ENCODE measurements around the gene PURA. TPM values are rescaled to one million over a fixed set of nuclear protein-coding genes. Genes with fewer than 3 reads are reported as not detected.

Gene PURA
- total and polyA plus RNA-seq, 2 donors (not counting 1 experiment from before 2014, with no cell fraction given), result 2.2 to 23.5 TPM

DNA sequence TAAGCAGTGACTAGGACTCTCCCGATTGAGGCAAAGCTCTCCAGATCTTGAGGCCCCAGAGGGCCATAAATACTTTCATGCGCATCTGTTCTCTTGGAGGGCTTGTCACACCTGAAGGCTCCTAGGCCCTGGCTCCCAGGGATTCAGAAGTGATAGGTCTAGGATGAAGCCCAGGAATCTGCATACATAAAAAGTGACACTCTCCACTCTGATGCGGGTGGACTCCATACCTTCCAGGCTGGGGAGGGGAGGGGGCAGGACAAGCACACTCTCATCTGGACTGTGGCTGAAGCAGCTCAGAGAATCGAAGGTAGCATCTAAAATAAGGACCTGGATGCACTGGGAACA is 52.0 kb downstream of the PURA start:
- Histone ChIP-seq H3K79me2 (ENCODE audit: control insufficient read depth, insufficient read depth, low read length) (no peaks in the 10 kb centered on the region), H3K36me3 (replicated peaks in 1 of 2; ENCODE audit: control extremely low read depth in 1 of 2, control insufficient read depth in 1 of 2, extremely low read depth in 1 of 2, insufficient read depth in 2 of 2, low read length in 1 of 2) (no peaks in the 10 kb centered on the region), H3K9ac (ENCODE audit: low read length) (no peak overlapping the region), H3K4me2 (replicated peaks; ENCODE audit: low read depth, low read length, poor library complexity, severe bottlenecking) (no peak overlapping the region), H3K4me1 (ENCODE audit: control insufficient read depth in 2 of 2, insufficient read depth in 2 of 2, low read length in 2 of 2) (no peaks in the 10 kb centered on the region), H3K4me3 (ENCODE audit: control extremely low read depth in 1 of 5, extremely low read depth in 1 of 5, insufficient read depth in 1 of 5, low read depth in 2 of 5, low read length in 4 of 5) (no peak overlapping the region), H3K27me3 (replicated peaks in 1 of 4; ENCODE audit: control extremely low read depth in 1 of 4, control insufficient read depth in 3 of 4, insufficient read depth in 4 of 4, low read length in 3 of 4) (no peaks in the 10 kb centered on the region), H3K27ac (ENCODE audit: low read length in 2 of 2) (no peak overlapping the region), H4K20me1 (ENCODE audit: control insufficient read depth, insufficient read depth, low read length, poor library complexity, severe bottlenecking) (no peaks in the 10 kb centered on the region), H2AFZ (ENCODE audit: insufficient read depth, low read depth, low read length, poor library complexity, severe bottlenecking) (no peak overlapping the region), H3K9me3 (ENCODE audit: control extremely low read depth in 1 of 3, control insufficient read depth in 2 of 3, insufficient read depth in 1 of 3, low read length in 2 of 3) (no peaks in the 10 kb centered on the region)
- Mint-ChIP-seq H3K27ac (no peak overlapping the region), H3K4me1 (no peaks in the 10 kb centered on the region), H3K9me3 (ENCODE audit: insufficient read depth) (no peaks in the 10 kb centered on the region), H3K4me3 (no peak overlapping the region), H3K27me3 (peaks cover 3% of the 10 kb centered on the region)
- TF ChIP-seq, protein P1, sequence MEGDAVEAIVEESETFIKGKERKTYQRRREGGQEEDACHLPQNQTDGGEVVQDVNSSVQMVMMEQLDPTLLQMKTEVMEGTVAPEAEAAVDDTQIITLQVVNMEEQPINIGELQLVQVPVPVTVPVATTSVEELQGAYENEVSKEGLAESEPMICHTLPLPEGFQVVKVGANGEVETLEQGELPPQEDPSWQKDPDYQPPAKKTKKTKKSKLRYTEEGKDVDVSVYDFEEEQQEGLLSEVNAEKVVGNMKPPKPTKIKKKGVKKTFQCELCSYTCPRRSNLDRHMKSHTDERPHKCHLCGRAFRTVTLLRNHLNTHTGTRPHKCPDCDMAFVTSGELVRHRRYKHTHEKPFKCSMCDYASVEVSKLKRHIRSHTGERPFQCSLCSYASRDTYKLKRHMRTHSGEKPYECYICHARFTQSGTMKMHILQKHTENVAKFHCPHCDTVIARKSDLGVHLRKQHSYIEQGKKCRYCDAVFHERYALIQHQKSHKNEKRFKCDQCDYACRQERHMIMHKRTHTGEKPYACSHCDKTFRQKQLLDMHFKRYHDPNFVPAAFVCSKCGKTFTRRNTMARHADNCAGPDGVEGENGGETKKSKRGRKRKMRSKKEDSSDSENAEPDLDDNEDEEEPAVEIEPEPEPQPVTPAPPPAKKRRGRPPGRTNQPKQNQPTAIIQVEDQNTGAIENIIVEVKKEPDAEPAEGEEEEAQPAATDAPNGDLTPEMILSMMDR (IDR thresholded peaks at IDR 0.05), result no peak
- TF ChIP-seq EZH2 (IDR thresholded peaks at IDR 0.05; ENCODE audit: borderline replicate concordance, insufficient read depth, low read depth, low read length, poor library complexity, severe bottlenecking), result no peak
- CTCF ChIA-PET, result interaction anchor here (1.2 kb wide), 1 partner anchor 21 kb away, joined by 3 read pairs; no protein-coding TSS in a partner anchor
- intact Hi-C loops (cut with micrococcal nuclease), result no loop called here
- POLR2A ChIA-PET, result no interaction called here
- ATAC-seq (ENCODE audit: low read depth), result no peak
- DNase-seq, result no peak
- WGBS (ENCODE audit: insufficient coverage), result 76% methylated on average over 3 of the region's 4 CpGs

GRCh38 chr5:140166911-140167310 is 53.0 kb downstream of the PURA start:
- Mint-ChIP-seq H3K4me3 (no peak overlapping the region), H3K9me3 (ENCODE audit: insufficient read depth) (no peaks in the 10 kb centered on the region), H3K27me3 (peaks cover 3% of the 10 kb centered on the region), H3K4me1 (no peaks in the 10 kb centered on the region), H3K27ac (no peak overlapping the region)
- Histone ChIP-seq H3K27ac (ENCODE audit: low read length in 2 of 2) (no peak overlapping the region), H3K4me3 (ENCODE audit: control extremely low read depth in 1 of 5, extremely low read depth in 1 of 5, insufficient read depth in 1 of 5, low read depth in 2 of 5, low read length in 4 of 5) (no peak overlapping the region), H3K79me2 (ENCODE audit: control insufficient read depth, insufficient read depth, low read length) (no peaks in the 10 kb centered on the region), H3K4me2 (replicated peaks; ENCODE audit: low read depth, low read length, poor library complexity, severe bottlenecking) (no peak overlapping the region), H3K9ac (ENCODE audit: low read length) (no peak overlapping the region), H3K9me3 (ENCODE audit: control extremely low read depth in 1 of 3, control insufficient read depth in 2 of 3, insufficient read depth in 1 of 3, low read length in 2 of 3) (no peaks in the 10 kb centered on the region), H3K36me3 (replicated peaks in 1 of 2; ENCODE audit: control extremely low read depth in 1 of 2, control insufficient read depth in 1 of 2, extremely low read depth in 1 of 2, insufficient read depth in 2 of 2, low read length in 1 of 2) (no peaks in the 10 kb centered on the region), H3K27me3 (replicated peaks in 1 of 4; ENCODE audit: control extremely low read depth in 1 of 4, control insufficient read depth in 3 of 4, insufficient read depth in 4 of 4, low read length in 3 of 4) (no peaks in the 10 kb centered on the region), H2AFZ (ENCODE audit: insufficient read depth, low read depth, low read length, poor library complexity, severe bottlenecking) (no peak overlapping the region), H4K20me1 (ENCODE audit: control insufficient read depth, insufficient read depth, low read length, poor library complexity, severe bottlenecking) (no peaks in the 10 kb centered on the region), H3K4me1 (ENCODE audit: control insufficient read depth in 2 of 2, insufficient read depth in 2 of 2, low read length in 2 of 2) (no peaks in the 10 kb centered on the region)
- intact Hi-C loops (cut with micrococcal nuclease), result no loop called here
- POLR2A ChIA-PET, result no interaction called here
- DNase-seq, result no peak
- ATAC-seq (ENCODE audit: low read depth), result no peak
- CTCF ChIA-PET, result interaction anchor here (1.2 kb wide), 1 partner anchor 23 kb away, joined by 3 read pairs; no protein-coding TSS in a partner anchor
- no peak for TF ChIP-seq EZH2 (IDR thresholded peaks at IDR 0.05; ENCODE audit: borderline replicate concordance, insufficient read depth, low read depth, low read length, poor library complexity, severe bottlenecking)
- TF ChIP-seq, protein P1 (IDR thresholded peaks at IDR 0.05), result no peak

All from B cell (primary cell).